SK-N-MC (cell line): Measurements from ENCODE around the gene SLC6A1.

Experiments used
- EZH2 ChIP-seq: fragments of 200-600 bp; sonication (generic); IDR thresholded peaks from one replicate; pipeline ENCODE4 v1.6.1; 2017; ENCODE audit warnings: antibody characterized with exemption
- POLR2AphosphoS5 ChIP-seq: IDR thresholded peaks from 2 replicates; pipeline ENCODE4 v1.6.1; 2012; ENCODE audit warnings: mild to moderate bottlenecking, low read depth, low read length, borderline replicate concordance

GRCh38 chr3:10994306-10994705 is 1.8 kb downstream of the SLC6A1 start:
- no peak for TF ChIP-seq EZH2
- no peak for TF ChIP-seq POLR2AphosphoS5
